Measurements from ENCODE around the gene GRK4.
"Not testable (repeated sequence)": the region's sequence is repeated elsewhere in the genome, so short reads cannot be mapped to it uniquely, and the experiment has no call there.

GRK4 gene

GRCh38 chr4:2962614-2963174 lies 677 bp upstream of the GRK4 start:
- peak in 1 of 2 experiments; percentile 70 for DNase-seq

DNA sequence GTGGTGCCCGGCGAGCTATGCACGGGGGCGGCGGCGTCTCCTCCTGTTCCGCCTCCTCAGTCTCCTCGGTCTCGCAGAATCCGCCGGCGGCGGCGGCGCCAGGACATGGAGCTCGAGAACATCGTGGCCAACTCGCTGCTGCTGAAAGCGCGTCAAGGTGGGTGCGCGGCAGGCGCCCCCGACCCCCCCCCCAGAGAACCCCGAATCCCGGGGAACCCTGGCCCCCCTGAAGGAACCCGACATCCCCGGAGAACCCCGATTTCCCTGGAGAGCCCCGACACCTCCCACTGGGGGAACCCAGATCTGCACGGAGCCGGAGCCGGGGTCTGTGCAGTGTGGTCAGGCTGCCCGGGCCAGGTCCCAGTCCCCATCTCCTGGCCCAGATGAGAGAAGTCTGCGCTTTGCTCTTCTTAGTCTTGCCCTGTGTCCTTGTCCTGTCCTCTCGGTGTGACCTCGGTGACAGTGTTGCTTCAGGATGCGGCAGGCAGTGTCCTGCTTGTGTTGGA lies 648 bp downstream of the GRK4 start:
- DNase-seq = peak in 1 of 2 experiments; percentile 68

- no peak for DNase-seq
Observed at GRCh38 chr4:2964706-2965258, 1.4 kb downstream of the GRK4 start.

DNA sequence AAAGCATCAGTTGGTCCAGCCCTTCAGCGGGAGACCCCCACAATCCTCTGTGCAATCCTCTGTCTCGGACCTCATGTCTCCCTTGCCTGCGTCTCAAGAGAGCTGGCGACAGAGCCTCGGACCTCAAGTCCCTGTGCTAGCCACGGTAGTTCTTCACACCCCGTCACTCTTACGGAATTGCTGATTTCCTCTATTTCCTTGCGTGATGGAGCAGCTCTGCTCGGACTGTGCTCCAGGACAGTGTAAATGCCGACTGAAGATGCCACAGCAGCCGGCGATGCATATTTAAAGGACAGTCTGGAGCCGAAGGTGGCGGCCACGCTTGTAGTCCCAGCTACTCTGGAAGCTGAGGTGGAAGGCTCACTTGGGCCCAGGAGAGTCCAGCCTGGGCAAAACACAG lies 1.9 kb downstream of the GRK4 start:
- no peak for DNase-seq

DNA sequence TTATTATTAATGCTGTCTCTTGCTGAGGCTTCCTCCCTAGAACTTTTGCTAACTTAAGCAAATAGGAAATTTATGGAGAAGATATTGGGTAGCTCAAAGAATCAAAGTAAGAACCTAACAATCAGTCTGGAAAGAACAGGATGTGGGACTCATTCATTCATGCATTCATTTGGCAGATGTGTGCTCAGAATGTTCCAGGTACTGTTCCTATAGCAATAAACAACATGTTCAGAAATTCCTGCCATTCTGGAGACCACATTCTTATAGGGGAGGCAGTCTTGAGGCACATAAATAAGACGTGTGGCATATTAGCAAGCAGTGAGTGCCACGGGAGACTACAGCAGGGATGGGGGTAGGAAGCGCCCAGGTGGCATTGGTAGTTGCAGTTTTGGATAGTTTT lies 5.0 kb downstream of the GRK4 start:
- no peak for DNase-seq

- DNase-seq = no peak
Observed at GRCh38 chr4:2971275-2971674, 7.9 kb downstream of the GRK4 start.

GRCh38 chr4:2977211-2978088 lies 14.1 kb downstream of the GRK4 start:
- DNase-seq = peak; percentile 40 to 80

- no peak for DNase-seq
Observed at GRCh38 chr4:2981256-2981819, 18.0 kb downstream of the GRK4 start.

DNA sequence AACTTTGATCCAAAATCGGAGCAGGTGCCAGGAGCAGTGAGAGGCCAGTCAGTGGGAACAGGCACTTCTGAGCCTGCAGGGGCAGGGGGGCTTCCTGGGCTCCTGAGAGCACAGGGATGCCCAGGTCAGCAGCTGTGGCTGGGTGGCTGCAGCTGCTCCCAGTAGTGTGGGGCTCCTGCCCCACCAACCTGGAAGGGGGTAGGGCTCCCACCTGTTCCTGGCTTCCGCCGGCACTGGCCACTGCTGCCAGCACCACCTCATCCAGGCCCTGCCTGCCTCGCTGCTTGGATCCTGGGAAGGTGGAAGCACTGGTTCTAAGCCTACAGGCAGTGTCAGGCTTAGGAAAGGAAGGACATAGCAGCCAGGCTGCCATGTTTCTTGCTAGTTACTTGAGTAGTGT lies 18.6 kb downstream of the GRK4 start:
- DNase-seq = no peak

DNA sequence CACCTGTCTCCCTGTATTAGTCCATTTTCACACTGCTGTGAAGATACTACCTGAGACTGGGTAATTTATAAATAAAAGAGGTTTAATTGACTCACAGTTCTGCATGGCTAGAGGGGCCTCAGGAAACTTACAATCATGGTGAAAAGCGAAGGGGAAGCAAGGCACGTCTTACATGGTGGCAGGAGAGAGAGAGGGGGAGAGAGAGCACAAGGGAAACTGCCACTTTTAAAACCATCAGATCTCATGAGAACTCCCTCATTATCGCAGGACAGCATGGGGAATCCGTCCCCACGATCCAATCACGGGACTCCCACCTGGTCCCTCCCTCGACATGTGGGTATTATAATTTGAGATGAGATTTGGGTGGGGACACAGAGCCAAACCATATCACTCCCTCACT lies 20.3 kb downstream of the GRK4 start:
- DNase-seq = not testable (repeated sequence)

GRCh38 chr4:2991243-2991642 lies 27.9 kb downstream of the GRK4 start:
- DNase-seq = no peak

- DNase-seq = no peak
Observed at GRCh38 chr4:2994917-2995316, 31.5 kb downstream of the GRK4 start.

DNA sequence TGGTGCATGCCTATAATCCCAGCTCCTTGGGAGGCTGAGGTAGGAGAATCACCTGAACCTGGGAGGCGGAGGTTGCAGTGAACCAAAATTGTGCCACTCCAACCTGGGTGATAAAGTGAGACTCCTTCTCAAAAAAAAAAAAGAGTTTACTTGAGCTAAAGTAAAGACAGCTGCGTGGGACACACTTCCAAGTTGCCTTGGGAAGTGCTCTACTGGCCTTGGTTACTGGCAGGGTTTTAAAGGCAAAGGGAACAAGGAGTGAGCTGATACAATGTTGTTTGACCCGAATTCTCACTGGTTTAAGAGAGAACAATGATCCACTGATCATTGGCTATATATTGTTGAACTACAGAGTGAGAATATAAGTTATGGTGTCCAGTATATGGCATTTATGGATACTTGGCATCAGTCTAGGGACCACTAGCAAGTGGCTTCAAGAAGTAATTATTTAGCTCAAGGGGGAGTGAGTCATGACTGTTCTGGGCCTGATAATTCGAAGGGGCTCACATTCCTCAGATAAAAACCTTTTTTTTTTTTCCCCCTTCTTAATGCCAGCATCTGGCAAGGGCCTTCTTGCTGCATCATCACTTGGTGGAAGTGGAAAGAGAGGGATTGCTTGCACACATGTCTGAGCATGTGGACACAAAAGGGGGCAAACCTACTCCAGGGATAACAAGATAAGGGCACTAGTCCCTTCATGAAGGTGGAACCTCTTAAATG lies 32.3 kb downstream of the GRK4 start:
- DNase-seq = no peak

GRCh38 chr4:2996415-2996814 lies 33.0 kb downstream of the GRK4 start:
- no peak for DNase-seq

GRCh38 chr4:3007724-3008123 lies 44.4 kb downstream of the GRK4 start:
- DNase-seq = no peak

- DNase-seq = no peak
Observed at GRCh38 chr4:3009422-3009821, 46.1 kb downstream of the GRK4 start.

DNA sequence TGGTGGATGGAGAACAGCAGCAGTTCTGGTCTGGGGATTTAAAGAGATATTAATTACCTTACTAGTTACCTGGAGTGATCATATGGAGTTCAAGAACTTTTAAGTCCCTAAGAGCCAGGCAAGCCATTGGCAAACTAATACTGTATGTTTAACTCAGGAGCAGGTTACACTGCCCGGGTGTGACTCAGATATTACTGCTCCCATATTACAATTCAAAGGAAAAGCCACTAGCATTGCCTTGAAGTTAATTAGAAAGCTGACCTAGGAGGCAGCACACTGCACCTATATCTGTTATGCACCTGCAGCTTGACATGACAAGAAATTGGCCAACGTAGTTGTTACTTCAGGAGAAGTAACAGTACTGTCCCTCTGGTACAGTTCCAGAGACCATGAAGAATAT lies 47.2 kb downstream of the GRK4 start:
- DNase-seq = no peak

- DNase-seq = no peak
Observed at GRCh38 chr4:3010998-3011397, 47.6 kb downstream of the GRK4 start.

- no peak for DNase-seq
Observed at GRCh38 chr4:3011456-3012220, 48.3 kb downstream of the GRK4 start.

- no peak for DNase-seq
Observed at GRCh38 chr4:3013323-3013722, 50.0 kb downstream of the GRK4 start.

DNA sequence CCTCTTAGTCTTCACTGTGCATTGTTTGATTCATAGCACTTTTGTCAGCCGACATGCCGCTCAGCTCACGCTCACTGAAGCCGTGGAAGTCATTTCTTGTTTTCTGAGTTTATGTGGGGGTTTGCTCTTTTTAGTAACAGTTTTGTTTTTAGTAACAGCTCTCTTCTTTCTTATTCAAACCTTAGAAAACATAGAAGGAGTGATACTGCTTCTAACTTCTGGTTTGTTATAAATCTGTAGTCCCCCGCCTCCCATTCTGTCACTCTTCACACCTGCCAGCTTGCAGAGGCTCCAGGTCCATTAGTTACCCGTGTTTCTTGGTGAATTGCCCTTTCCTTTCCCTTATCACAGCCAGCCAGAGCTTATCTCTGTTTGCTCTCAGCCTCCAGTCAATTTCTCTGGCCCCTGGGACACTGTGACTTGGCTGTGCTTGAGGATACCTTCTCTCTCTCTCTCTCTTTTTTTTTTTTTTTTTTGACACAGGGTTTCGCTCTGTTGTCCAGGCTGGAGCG lies 50.5 kb downstream of the GRK4 start:
- DNase-seq = no peak

GRCh38 chr4:3016961-3017360 lies 53.6 kb downstream of the GRK4 start:
- DNase-seq = peak in 1 of 2 experiments; percentile 35

Data from NCI-H524 (cell line).